ENCODE data around the gene PTP4A2. TPM values are rescaled to one million over a fixed set of nuclear protein-coding genes. Genes with fewer than 3 reads are reported as not detected.

The PTP4A2 gene
- total RNA-seq, 1 experiment from 2014 or later = 169 TPM

- H3K4me1 ChIP-seq = no peaks in the 10 kb centered on the region
- no peak for TF ChIP-seq CTCF (IDR thresholded peaks at IDR 0.05; ENCODE audit: insufficient read depth in 1 of 2, low read depth in 1 of 2, low read length in 1 of 2, severe bottlenecking in 1 of 2, unreplicated experiment in 1 of 2)
- no peak for DNase-seq
- ChIA-PET CTCF (interaction anchor here (0.6 kb wide), 1 partner anchor 44 kb away, joined by 6 read pairs; no protein-coding TSS in a partner anchor), POLR2A (no interaction called here)
- intact Hi-C loops (cut with micrococcal nuclease; ENCODE audit: unreplicated experiment) = no loop called here
- Mint-ChIP-seq H3K27me3 (ENCODE audit: insufficient read depth, unreplicated experiment) (no peaks in the 10 kb centered on the region), H3K4me3 (ENCODE audit: unreplicated experiment) (no peak overlapping the region), H3K36me3 (ENCODE audit: insufficient read depth, unreplicated experiment) (peaks cover 57% of the 10 kb centered on the region), H3K9me3 (ENCODE audit: unreplicated experiment) (no peaks in the 10 kb centered on the region), H3K4me1 (ENCODE audit: low read depth, unreplicated experiment) (no peaks in the 10 kb centered on the region), H3K27ac (ENCODE audit: unreplicated experiment) (no peak overlapping the region)
- no peaks in the 10 kb centered on the region for H3K27me3 ChIP-seq (replicated peaks; ENCODE audit: control insufficient read depth, insufficient read depth, low read length)
- BruUV-seq (replicated peaks) = no TSS peak
- H3K4me3 ChIP-seq (ENCODE audit: low read depth, low read length) = no peak overlapping the region
- H3K9me3 ChIP-seq = no peaks in the 10 kb centered on the region
- H3K36me3 ChIP-seq (ENCODE audit: control insufficient read depth, insufficient read depth, low read length) = peaks cover 2% of the 10 kb centered on the region; the same call in 1 of the 2 replicates
Observed at GRCh38 chr1:31905093-31905509, 33.1 kb downstream of the PTP4A2 start.

GRCh38 chr1:31904339-31905092, 33.7 kb downstream of the PTP4A2 start:
- H3K36me3 Mint-ChIP-seq (ENCODE audit: insufficient read depth, unreplicated experiment) = peaks cover 51% of the 10 kb centered on the region
- CTCF ChIA-PET = interaction anchor here (0.6 kb wide), 1 partner anchor 44 kb away, joined by 6 read pairs; no protein-coding TSS in a partner anchor
- H3K9me3 ChIP-seq = no peaks in the 10 kb centered on the region
- no peak overlapping the region for H3K4me3 Mint-ChIP-seq (ENCODE audit: unreplicated experiment)
- H3K9me3 Mint-ChIP-seq (ENCODE audit: unreplicated experiment) = no peaks in the 10 kb centered on the region
- no peaks in the 10 kb centered on the region for H3K4me1 ChIP-seq
- H3K4me1 Mint-ChIP-seq (ENCODE audit: low read depth, unreplicated experiment) = no peaks in the 10 kb centered on the region
- H3K4me3 ChIP-seq (ENCODE audit: low read depth, low read length) = no peak overlapping the region
- peak overlapping the region; percentile 60 for H3K27ac Mint-ChIP-seq (ENCODE audit: unreplicated experiment)
- POLR2A ChIA-PET = no interaction called here
- no TSS peak for BruUV-seq (replicated peaks)
- H3K27me3 ChIP-seq (replicated peaks; ENCODE audit: control insufficient read depth, insufficient read depth, low read length) = no peaks in the 10 kb centered on the region
- intact Hi-C loops (cut with micrococcal nuclease; ENCODE audit: unreplicated experiment) = no loop called here
- H3K36me3 ChIP-seq (ENCODE audit: control insufficient read depth, insufficient read depth, low read length) = peaks cover 2% of the 10 kb centered on the region; the same call in 1 of the 2 replicates
- no peaks in the 10 kb centered on the region for H3K27me3 Mint-ChIP-seq (ENCODE audit: insufficient read depth, unreplicated experiment)
- DNase-seq = no peak
- no peak for TF ChIP-seq CTCF (IDR thresholded peaks at IDR 0.05; ENCODE audit: insufficient read depth in 1 of 2, low read depth in 1 of 2, low read length in 1 of 2, severe bottlenecking in 1 of 2, unreplicated experiment in 1 of 2)

GRCh38 chr1:31902510-31902860, 35.7 kb downstream of the PTP4A2 start:
- Mint-ChIP-seq H3K4me3 (ENCODE audit: unreplicated experiment) (no peak overlapping the region), H3K9me3 (ENCODE audit: unreplicated experiment) (no peaks in the 10 kb centered on the region), H3K27me3 (ENCODE audit: insufficient read depth, unreplicated experiment) (no peaks in the 10 kb centered on the region), H3K36me3 (ENCODE audit: insufficient read depth, unreplicated experiment) (peaks cover 31% of the 10 kb centered on the region), H3K4me1 (ENCODE audit: low read depth, unreplicated experiment) (no peaks in the 10 kb centered on the region), H3K27ac (ENCODE audit: unreplicated experiment) (no peak overlapping the region)
- intact Hi-C loops (cut with micrococcal nuclease; ENCODE audit: unreplicated experiment) = no loop called here
- no TSS peak for BruUV-seq (replicated peaks)
- POLR2A ChIA-PET = interaction anchor here (0.7 kb wide), 1 partner anchor 47 kb away, joined by 14 read pairs; no protein-coding TSS in a partner anchor
- CTCF ChIA-PET = no interaction called here
- DNase-seq = no peak
- H3K27me3 ChIP-seq (replicated peaks; ENCODE audit: control insufficient read depth, insufficient read depth, low read length) = no peaks in the 10 kb centered on the region
- TF ChIP-seq CTCF (IDR thresholded peaks at IDR 0.05; ENCODE audit: insufficient read depth in 1 of 2, low read depth in 1 of 2, low read length in 1 of 2, severe bottlenecking in 1 of 2, unreplicated experiment in 1 of 2) = no peak
- peaks cover 2% of the 10 kb centered on the region; the same call in 1 of the 2 replicates for H3K36me3 ChIP-seq (ENCODE audit: control insufficient read depth, insufficient read depth, low read length)
- no peak overlapping the region for H3K4me3 ChIP-seq (ENCODE audit: low read depth, low read length)
- no peaks in the 10 kb centered on the region for H3K4me1 ChIP-seq
- no peaks in the 10 kb centered on the region for H3K9me3 ChIP-seq

All from Caco-2 (cell line).